ENCODE results near the gene PCBP3.
"Not testable (repeated sequence)": the region's sequence is repeated elsewhere in the genome, so short reads cannot be mapped to it uniquely, and the experiment has no call there.

Gene PCBP3

DNA sequence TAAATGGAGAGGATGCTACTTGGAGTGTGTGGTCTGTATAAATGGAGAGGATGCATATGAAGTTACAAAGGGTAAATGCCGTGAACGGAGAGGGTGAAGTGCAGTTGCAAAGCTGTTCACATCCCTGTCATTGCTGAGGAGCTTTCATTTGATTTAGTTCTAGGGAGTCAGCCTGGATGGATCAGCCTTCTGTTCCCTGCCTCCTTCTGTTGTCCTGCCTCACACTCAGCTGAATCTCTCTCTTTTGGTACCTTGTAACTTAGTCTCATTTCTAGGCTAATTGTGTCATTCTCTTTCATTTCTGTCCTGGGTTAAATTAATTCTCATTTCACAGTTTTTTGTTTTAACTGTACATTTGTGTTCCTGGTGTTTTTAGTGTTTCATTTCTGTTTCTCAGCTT, 204.8 kb downstream of the PCBP3 start:
- H3K27ac ChIP-seq = no peak overlapping the region
- TF ChIP-seq, protein P1, sequence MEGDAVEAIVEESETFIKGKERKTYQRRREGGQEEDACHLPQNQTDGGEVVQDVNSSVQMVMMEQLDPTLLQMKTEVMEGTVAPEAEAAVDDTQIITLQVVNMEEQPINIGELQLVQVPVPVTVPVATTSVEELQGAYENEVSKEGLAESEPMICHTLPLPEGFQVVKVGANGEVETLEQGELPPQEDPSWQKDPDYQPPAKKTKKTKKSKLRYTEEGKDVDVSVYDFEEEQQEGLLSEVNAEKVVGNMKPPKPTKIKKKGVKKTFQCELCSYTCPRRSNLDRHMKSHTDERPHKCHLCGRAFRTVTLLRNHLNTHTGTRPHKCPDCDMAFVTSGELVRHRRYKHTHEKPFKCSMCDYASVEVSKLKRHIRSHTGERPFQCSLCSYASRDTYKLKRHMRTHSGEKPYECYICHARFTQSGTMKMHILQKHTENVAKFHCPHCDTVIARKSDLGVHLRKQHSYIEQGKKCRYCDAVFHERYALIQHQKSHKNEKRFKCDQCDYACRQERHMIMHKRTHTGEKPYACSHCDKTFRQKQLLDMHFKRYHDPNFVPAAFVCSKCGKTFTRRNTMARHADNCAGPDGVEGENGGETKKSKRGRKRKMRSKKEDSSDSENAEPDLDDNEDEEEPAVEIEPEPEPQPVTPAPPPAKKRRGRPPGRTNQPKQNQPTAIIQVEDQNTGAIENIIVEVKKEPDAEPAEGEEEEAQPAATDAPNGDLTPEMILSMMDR (conservative IDR thresholded peaks at IDR 0.05) = no peak; the same call in 1 of the 2 replicates

DNA sequence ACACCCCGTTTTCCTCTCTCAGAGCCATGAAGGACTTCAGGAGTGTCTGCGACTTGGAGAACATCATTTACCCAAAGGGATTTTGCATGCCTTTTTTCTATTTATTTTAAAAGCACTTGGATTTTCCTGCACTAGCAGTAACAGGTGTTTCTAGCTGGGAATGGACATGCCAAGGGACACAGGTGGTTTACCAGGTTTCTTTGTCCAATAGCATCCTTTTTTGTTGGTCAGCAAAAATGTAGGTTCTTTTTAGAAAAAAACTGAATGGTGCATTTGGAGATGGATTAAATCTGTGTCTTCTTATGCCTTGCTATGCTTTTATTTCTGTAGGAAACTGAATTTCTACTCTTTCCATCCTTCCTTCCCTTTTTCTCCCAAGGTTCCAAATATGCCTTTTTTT, 205.3 kb downstream of the PCBP3 start:
- H3K27ac ChIP-seq = no peak overlapping the region
- TF ChIP-seq, protein P1 (conservative IDR thresholded peaks at IDR 0.05) = no peak

GRCh38 chr21:45849651-45850050, 206.1 kb downstream of the PCBP3 start:
- TF ChIP-seq, protein P1 (conservative IDR thresholded peaks at IDR 0.05) = no peak
- no peak overlapping the region for H3K27ac ChIP-seq

GRCh38 chr21:45850181-45850580, 206.7 kb downstream of the PCBP3 start:
- no peak overlapping the region for H3K27ac ChIP-seq
- TF ChIP-seq, protein P1 (conservative IDR thresholded peaks at IDR 0.05) = no peak

- H3K27ac ChIP-seq = not testable (repeated sequence)
Observed at GRCh38 chr21:45852386-45852785, 208.9 kb downstream of the PCBP3 start.

DNA sequence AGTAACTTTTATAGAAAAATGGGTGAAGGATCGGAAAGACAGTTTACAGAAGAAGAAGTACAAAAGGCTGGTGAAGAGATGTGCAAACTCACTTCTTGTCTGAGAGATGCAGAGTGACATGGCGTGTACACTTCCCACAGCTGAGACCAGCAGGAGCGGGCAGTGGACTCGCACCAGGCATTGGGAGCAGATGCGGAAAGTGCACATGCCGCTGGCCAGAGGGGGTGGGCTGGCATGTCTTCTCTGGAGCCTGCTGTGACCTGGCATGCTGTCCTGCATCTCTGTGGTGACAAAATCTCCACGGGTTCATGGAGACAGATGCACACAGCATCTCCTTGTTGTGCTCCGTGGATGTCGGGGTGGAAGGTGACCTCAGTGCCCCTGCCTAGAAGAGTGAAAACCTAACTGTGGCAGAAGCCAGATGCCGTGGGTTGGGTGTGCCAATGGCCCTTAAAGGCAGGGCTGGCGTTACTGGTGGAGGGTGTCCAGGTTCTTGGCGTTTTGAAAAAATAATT, 209.4 kb downstream of the PCBP3 start:
- no peak overlapping the region for H3K27ac ChIP-seq
- TF ChIP-seq, protein P1 (conservative IDR thresholded peaks at IDR 0.05) = no peak

- H3K27ac ChIP-seq = no peak overlapping the region
- TF ChIP-seq, protein P1 (conservative IDR thresholded peaks at IDR 0.05) = no peak
Observed at GRCh38 chr21:45853703-45854342, 210.3 kb downstream of the PCBP3 start.

GRCh38 chr21:45854690-45855247, 211.2 kb downstream of the PCBP3 start:
- TF ChIP-seq, protein P1 (conservative IDR thresholded peaks at IDR 0.05) = no peak
- no peak overlapping the region for H3K27ac ChIP-seq
